T-cell (primary cell): Measurements from ENCODE around the gene ZNF735. TPM values are rescaled to one million over a fixed set of nuclear protein-coding genes. Genes with fewer than 3 reads are reported as not detected.

ENCODE experiments used
- ATAC-seq, 4 experiments: fragments of 200-7000 bp in 3 of 4; fragments of 150-1000 bp in 1 of 4; cut with Tn5 transposase; replicated peaks in 1 of 4; 1 replicate in 3 of 4; 2 replicates in 1 of 4; pipeline ENCODE4 v1.10.0; 2021; ENCODE audit warnings: moderate library complexity in 3 of 4, mild to moderate bottlenecking in 2 of 4, moderate number of reproducible peaks in 1 of 4
- CTCF ChIA-PET, 2 donors: fragments of 300-600 bp; sonication (Branson Sonifier 250); formaldehyde crosslinking; loops; one replicate each; lab custom pipeline; 2022; ENCODE audit warnings: antibody characterized with exemption in 2 of 2; lab: Charles Lee
- POLR2A ChIA-PET, 2 donors: fragments of 300-600 bp; sonication (Branson Sonifier 250); formaldehyde crosslinking; loops; one replicate each; lab custom pipeline; 2022; ENCODE audit warnings: antibody characterized with exemption in 2 of 2; lab: Charles Lee
- DNase-seq, 35 experiments: peaks; one replicate each; pipeline versions ENCODE4 v3.0.0 to v3.0.0-alpha.2; 2013 to 2023
- H3K27ac ChIP-seq: one replicate; pipeline ENCODE4 v1.5.1; 2013; ENCODE audit warnings: low read length
- H3K27me3 ChIP-seq, 2 experiments: replicated peaks in 1 of 2; 1 replicate in 1 of 2; 2 replicates in 1 of 2; pipeline versions ENCODE4 v1.6.1 to v1.7.0; 2013; ENCODE audit warnings: low read length in 1 of 2, mixed read lengths in 1 of 2; ENCODE audit not compliant: control insufficient read depth in 2 of 2, insufficient read depth in 2 of 2; ENCODE audit errors: extremely low read depth in 1 of 2
- H3K36me3 ChIP-seq, 2 donors: 1 replicate in 1 of 2; 2 replicates in 1 of 2; pipeline versions ENCODE4 v1.6.1 to v1.7.0; 2013; ENCODE audit warnings: low read length in 1 of 2; ENCODE audit not compliant: control insufficient read depth in 2 of 2, insufficient read depth in 1 of 2; ENCODE audit errors: extremely low read depth in 1 of 2
- H3K4me1 ChIP-seq, 2 experiments: 1 replicate in 1 of 2; 2 replicates in 1 of 2; pipeline versions ENCODE4 v1.6.1 to v1.7.0; 2013; ENCODE audit warnings: low read length in 2 of 2, mixed read lengths in 1 of 2; ENCODE audit not compliant: insufficient read depth in 2 of 2, control insufficient read depth in 1 of 2; ENCODE audit errors: extremely low read depth in 1 of 2
- H3K4me3 ChIP-seq, 2 donors: 1 replicate in 1 of 2; 2 replicates in 1 of 2; pipeline versions ENCODE4 v1.5.1 to v1.7.0; 2013; ENCODE audit warnings: mild to moderate bottlenecking in 2 of 2, low read length in 1 of 2, moderate library complexity in 1 of 2; ENCODE audit not compliant: control insufficient read depth in 1 of 2; ENCODE audit errors: extremely low read depth in 1 of 2
- H3K9me3 ChIP-seq: 2 replicates; pipeline ENCODE4 v1.7.0; 2013
- H3K27ac Mint-ChIP-seq, 2 donors: one replicate each; pipeline ENCODE4 v1.8.0; 2020 to 2021; ENCODE audit warnings: mild to moderate bottlenecking in 2 of 2, mixed read lengths in 2 of 2
- H3K27me3 Mint-ChIP-seq, 2 donors: one replicate each; pipeline ENCODE4 v1.8.0; 2021 to 2022; ENCODE audit warnings: mixed read lengths in 2 of 2
- H3K36me3 Mint-ChIP-seq: one replicate; pipeline ENCODE4 v1.8.0; 2021; ENCODE audit warnings: mixed read lengths
- H3K4me1 Mint-ChIP-seq, 3 donors: one replicate each; pipeline ENCODE4 v1.8.0; 2020 to 2022; ENCODE audit warnings: mixed read lengths in 3 of 3, mild to moderate bottlenecking in 1 of 3
- H3K4me3 Mint-ChIP-seq, 3 donors: one replicate each; pipeline ENCODE4 v1.8.0; 2020 to 2022; ENCODE audit warnings: mild to moderate bottlenecking in 3 of 3, mixed read lengths in 3 of 3, moderate library complexity in 3 of 3
- H3K9me3 Mint-ChIP-seq, 3 donors: one replicate each; pipeline ENCODE4 v1.8.0; 2020 to 2022; ENCODE audit warnings: mixed read lengths in 3 of 3
- WGBS: methylation state at CpG from one replicate; pipeline ENCODE4 v1.1.5; 2013; ENCODE audit warnings: missing lambda C conversion rate; ENCODE audit not compliant: insufficient coverage; 5-methylcytosine and 5-hydroxymethylcytosine counted together
- total RNA-seq, 35 experiments: library from RNA in 6 of 35; stranded (reverse) in 6 of 35; fragments of 120-200 nt in 1 of 35; gene quantifications; one replicate each; pipeline versions ENCODE4 v1.2.1 to v1.2.4 and lab custom pipeline; 2013 to 2026

ZNF735 gene
- total RNA-seq, 5 donors from 2014 or later (not counting 1 experiment from before 2014, with no cell fraction given), result not detected

- Histone ChIP-seq H3K27me3 (peaks cover 0 to 12% of the 10 kb centered on the region in 2 experiments), H3K4me1 (peaks cover 0 to 7% of the 10 kb centered on the region in 2 experiments), H3K4me3 (no peak overlapping the region), H3K27ac (no peak overlapping the region), H3K36me3 (no peaks in the 10 kb centered on the region), H3K9me3 (no peaks in the 10 kb centered on the region)
- H3K36me3 Mint-ChIP-seq, result no peaks in the 10 kb centered on the region
- whole genome bisulfite sequencing, result 55% methylated on average over 63 of the region's 66 CpGs
- H3K4me1 Mint-ChIP-seq, result no peaks in the 10 kb centered on the region
- peaks cover 0 to 14% (median 10%) of the 10 kb centered on the region in 3 donors for H3K9me3 Mint-ChIP-seq
- DNase-seq (no peak), ATAC-seq (no peak)
- H3K4me3 Mint-ChIP-seq, result no peak overlapping the region
- H3K27me3 Mint-ChIP-seq, result peaks cover 7 to 16% of the 10 kb centered on the region in 2 donors
- ChIA-PET POLR2A (no interaction called here), CTCF (interaction anchor here (0.7 to 1.2 kb wide), 2 partner anchors 444 to 445 kb away, joined by 3 read pairs; no protein-coding TSS in a partner anchor)
- H3K27ac Mint-ChIP-seq, result no peak overlapping the region
Observed at GRCh38 chr7:64182036-64182790, 24.8 kb upstream of the ZNF735 start.

GRCh38 chr7:64183126-64183742 is 23.8 kb upstream of the ZNF735 start:
- no peaks in the 10 kb centered on the region for H3K36me3 ChIP-seq
- CTCF ChIA-PET, result interaction anchor here (0.7 to 1.2 kb wide), 2 partner anchors 443 kb away, joined by 3 read pairs; no protein-coding TSS in a partner anchor
- no peak overlapping the region for H3K4me3 ChIP-seq
- no peaks in the 10 kb centered on the region for H3K9me3 ChIP-seq
- peaks cover 0 to 15% (median 10%) of the 10 kb centered on the region in 3 donors for H3K9me3 Mint-ChIP-seq
- DNase-seq (peak in 25 of 35 experiments; percentile 2 to 61 (median 22)), ATAC-seq (no peak)
- POLR2A ChIA-PET, result no interaction called here
- H3K4me3 Mint-ChIP-seq, result no peak overlapping the region
- no peak overlapping the region for H3K27ac Mint-ChIP-seq
- no peak overlapping the region for H3K27ac ChIP-seq
- H3K27me3 Mint-ChIP-seq, result peaks cover 7 to 16% of the 10 kb centered on the region in 2 donors
- peaks cover 0 to 7% of the 10 kb centered on the region in 2 experiments for H3K4me1 ChIP-seq
- H3K36me3 Mint-ChIP-seq, result no peaks in the 10 kb centered on the region
- H3K27me3 ChIP-seq, result peaks cover 0 to 12% of the 10 kb centered on the region in 2 experiments
- WGBS, result 49% methylated on average over 19 of the region's 31 CpGs
- H3K4me1 Mint-ChIP-seq, result no peaks in the 10 kb centered on the region

GRCh38 chr7:64183827-64184372 is 23.1 kb upstream of the ZNF735 start:
- Mint-ChIP-seq H3K27me3 (peaks cover 7 to 16% of the 10 kb centered on the region in 2 donors), H3K27ac (no peak overlapping the region), H3K9me3 (peaks cover 0 to 14% (median 11%) of the 10 kb centered on the region in 3 donors), H3K36me3 (no peaks in the 10 kb centered on the region), H3K4me1 (no peaks in the 10 kb centered on the region), H3K4me3 (no peak overlapping the region)
- Histone ChIP-seq H3K9me3 (no peaks in the 10 kb centered on the region), H3K27ac (no peak overlapping the region), H3K36me3 (no peaks in the 10 kb centered on the region), H3K27me3 (peaks cover 0 to 12% of the 10 kb centered on the region in 2 experiments), H3K4me1 (peaks cover 0 to 7% of the 10 kb centered on the region in 2 experiments), H3K4me3 (no peak overlapping the region)
- ChIA-PET CTCF (interaction anchor here in 1 of 2 donors (1.2 kb wide), 1 partner anchor 442 kb away, joined by 3 read pairs; no protein-coding TSS in a partner anchor), POLR2A (no interaction called here)
- DNase-seq, result no peak
- ATAC-seq, result no peak
- 96% methylated on average over 7 of the region's 13 CpGs for WGBS

- peaks cover 0 to 15% (median 14%) of the 10 kb centered on the region in 3 donors for H3K9me3 Mint-ChIP-seq
- POLR2A ChIA-PET, result no interaction called here
- no peak overlapping the region for H3K4me3 Mint-ChIP-seq
- Histone ChIP-seq H3K4me3 (no peak overlapping the region), H3K27me3 (peaks cover 0 to 12% of the 10 kb centered on the region in 2 experiments), H3K36me3 (no peaks in the 10 kb centered on the region), H3K9me3 (no peaks in the 10 kb centered on the region), H3K27ac (no peak overlapping the region), H3K4me1 (peaks cover 0 to 7% of the 10 kb centered on the region in 2 experiments)
- H3K4me1 Mint-ChIP-seq, result no peaks in the 10 kb centered on the region
- ATAC-seq, result no peak
- no peak overlapping the region for H3K27ac Mint-ChIP-seq
- peaks cover 7 to 16% of the 10 kb centered on the region in 2 donors for H3K27me3 Mint-ChIP-seq
- DNase-seq, result no peak
- H3K36me3 Mint-ChIP-seq, result no peaks in the 10 kb centered on the region
- CTCF ChIA-PET, result no interaction called here
- 89% methylated on average over 10 of the region's 12 CpGs for WGBS
Observed at GRCh38 chr7:64184376-64184775, 22.6 kb upstream of the ZNF735 start.

GRCh38 chr7:64187408-64187807 is 19.6 kb upstream of the ZNF735 start:
- WGBS, result 59% methylated on average over 3 of the region's 3 CpGs
- Histone ChIP-seq H3K4me3 (no peak overlapping the region), H3K36me3 (no peaks in the 10 kb centered on the region), H3K27ac (no peak overlapping the region), H3K9me3 (no peaks in the 10 kb centered on the region), H3K27me3 (peaks cover 0 to 17% of the 10 kb centered on the region in 2 experiments), H3K4me1 (peaks cover 0 to 7% of the 10 kb centered on the region in 2 experiments)
- CTCF ChIA-PET, result no interaction called here
- Mint-ChIP-seq H3K27me3 (peaks cover 0 to 2% of the 10 kb centered on the region in 2 donors), H3K4me1 (no peaks in the 10 kb centered on the region), H3K4me3 (no peak overlapping the region), H3K9me3 (peaks cover 0 to 12% (median 12%) of the 10 kb centered on the region in 3 donors), H3K36me3 (no peaks in the 10 kb centered on the region), H3K27ac (no peak overlapping the region)
- POLR2A ChIA-PET, result no interaction called here
- no peak for ATAC-seq
- no peak for DNase-seq

DNA sequence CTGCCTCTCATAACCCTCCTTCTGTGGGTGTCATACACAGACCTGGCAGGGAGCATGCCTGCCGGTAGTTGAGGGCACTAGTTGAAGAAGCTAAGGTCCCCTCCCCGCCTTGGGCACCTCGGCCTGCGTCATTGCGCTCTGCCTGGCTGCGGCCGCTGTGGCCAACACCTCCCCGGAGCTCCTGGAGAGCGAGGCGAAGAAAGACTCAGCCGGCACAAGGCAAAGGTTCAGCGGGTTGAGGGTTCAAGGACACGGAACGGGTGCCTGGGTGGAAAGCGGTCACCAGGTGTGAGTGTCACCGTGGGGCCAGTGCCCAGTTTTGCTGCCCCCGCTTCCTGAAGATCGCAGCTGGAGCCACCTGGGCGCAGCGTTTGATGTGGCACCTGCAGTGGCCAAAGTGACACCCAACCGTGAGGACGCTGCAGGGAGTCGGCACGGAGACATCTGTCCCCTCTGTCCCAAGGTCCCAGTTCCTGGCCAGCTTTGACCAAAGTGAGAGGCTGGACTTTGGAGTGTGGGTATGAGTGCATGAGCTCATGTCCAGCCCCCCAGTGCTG is 14.8 kb upstream of the ZNF735 start:
- no peaks in the 10 kb centered on the region for H3K36me3 Mint-ChIP-seq
- no peak for DNase-seq
- no peaks in the 10 kb centered on the region for H3K36me3 ChIP-seq
- H3K4me1 Mint-ChIP-seq, result no peaks in the 10 kb centered on the region
- H3K4me3 ChIP-seq, result no peak overlapping the region
- H3K9me3 ChIP-seq, result peaks cover 2% of the 10 kb centered on the region
- ATAC-seq, result no peak
- H3K27ac Mint-ChIP-seq, result no peak overlapping the region
- no peak overlapping the region for H3K27ac ChIP-seq
- POLR2A ChIA-PET, result no interaction called here
- peaks cover 0 to 14% (median 12%) of the 10 kb centered on the region in 3 donors for H3K9me3 Mint-ChIP-seq
- WGBS, result 93% methylated on average over 23 of the region's 24 CpGs
- no peak overlapping the region for H3K4me3 Mint-ChIP-seq
- CTCF ChIA-PET, result no interaction called here
- H3K27me3 Mint-ChIP-seq, result no peaks in the 10 kb centered on the region
- no peaks in the 10 kb centered on the region for H3K4me1 ChIP-seq
- H3K27me3 ChIP-seq, result peaks cover 0 to 11% of the 10 kb centered on the region in 2 experiments
